Activated CD4-positive, CD25-positive, alpha-beta regulatory T cell treated with anti-CD3 and anti-CD28 coated beads, Interleukin-2, amount 50 U/mL, for 24 hours (primary cell): ENCODE data around the gene NTM.
"Not testable (repeated sequence)": the region's sequence is repeated elsewhere in the genome, so short reads cannot be mapped to it uniquely, and the experiment has no call there.

Source experiments
- ATAC-seq, 2 donors: fragments of 150-1000 bp; cut with Tn5 transposase; one replicate each; pipeline ENCODE4 v1.10.0; 2021; ENCODE audit warnings: mild to moderate bottlenecking in 1 of 2, moderate library complexity in 1 of 2

The NTM gene

GRCh38 chr11:132060567-132060966, 690.2 kb downstream of the NTM start:
- ATAC-seq = no peak

GRCh38 chr11:132062031-132062430, 691.6 kb downstream of the NTM start:
- no peak for ATAC-seq

DNA sequence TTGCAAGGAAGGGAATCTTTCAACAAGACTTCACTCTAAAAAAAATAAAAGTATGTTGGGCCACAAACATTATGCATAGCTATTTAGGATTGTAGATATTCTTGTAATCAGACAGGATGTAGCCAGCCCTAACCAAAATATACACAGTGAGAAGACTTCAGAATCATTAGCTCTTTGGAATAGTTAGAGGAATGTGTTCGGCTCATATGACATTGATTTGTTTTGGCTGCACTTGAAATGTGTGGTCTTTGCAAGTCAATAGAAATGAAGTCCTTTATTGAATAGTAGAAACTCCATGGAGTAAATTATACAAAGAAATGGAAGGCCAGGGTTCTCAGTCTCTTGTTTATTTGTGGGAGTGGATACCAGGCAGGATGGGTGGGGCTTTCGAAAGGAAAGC, 692.1 kb downstream of the NTM start:
- ATAC-seq = no peak

GRCh38 chr11:132064987-132065620, 694.7 kb downstream of the NTM start:
- no peak for ATAC-seq

GRCh38 chr11:132068556-132068955, 698.1 kb downstream of the NTM start:
- ATAC-seq = no peak

- ATAC-seq = not testable (repeated sequence)
These were observed 699.2 kb downstream of the NTM start for GRCh38 chr11:132069593-132069992.

- ATAC-seq = not testable (repeated sequence)
These were observed 700.5 kb downstream of the NTM start for GRCh38 chr11:132070907-132071306.

- ATAC-seq = no peak
These were observed 701.8 kb downstream of the NTM start for GRCh38 chr11:132072044-132072857.

GRCh38 chr11:132072858-132073211, 702.4 kb downstream of the NTM start:
- no peak for ATAC-seq

GRCh38 chr11:132073787-132074186, 703.4 kb downstream of the NTM start:
- no peak for ATAC-seq

DNA sequence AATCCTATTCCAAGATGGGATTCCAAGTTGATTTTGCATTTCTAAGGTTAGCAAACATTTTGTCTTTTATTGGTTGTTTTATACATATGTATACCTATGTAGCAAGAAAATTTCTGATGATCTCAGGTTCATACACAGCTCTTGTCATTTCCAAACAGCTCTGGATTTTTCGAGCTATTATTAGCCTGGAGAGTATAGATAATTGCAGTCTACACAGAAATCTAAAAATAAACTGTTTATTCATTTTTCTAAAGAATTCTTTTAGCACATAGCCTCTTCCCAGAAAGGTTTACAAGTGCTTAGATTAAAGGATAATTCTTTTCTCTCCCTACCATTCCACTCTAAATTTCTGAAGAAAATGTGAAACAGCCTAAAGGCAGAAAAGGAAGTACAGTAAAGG, 705.0 kb downstream of the NTM start:
- ATAC-seq = no peak

- no peak for ATAC-seq
These were observed 707.0 kb downstream of the NTM start for GRCh38 chr11:132077416-132077815.

DNA sequence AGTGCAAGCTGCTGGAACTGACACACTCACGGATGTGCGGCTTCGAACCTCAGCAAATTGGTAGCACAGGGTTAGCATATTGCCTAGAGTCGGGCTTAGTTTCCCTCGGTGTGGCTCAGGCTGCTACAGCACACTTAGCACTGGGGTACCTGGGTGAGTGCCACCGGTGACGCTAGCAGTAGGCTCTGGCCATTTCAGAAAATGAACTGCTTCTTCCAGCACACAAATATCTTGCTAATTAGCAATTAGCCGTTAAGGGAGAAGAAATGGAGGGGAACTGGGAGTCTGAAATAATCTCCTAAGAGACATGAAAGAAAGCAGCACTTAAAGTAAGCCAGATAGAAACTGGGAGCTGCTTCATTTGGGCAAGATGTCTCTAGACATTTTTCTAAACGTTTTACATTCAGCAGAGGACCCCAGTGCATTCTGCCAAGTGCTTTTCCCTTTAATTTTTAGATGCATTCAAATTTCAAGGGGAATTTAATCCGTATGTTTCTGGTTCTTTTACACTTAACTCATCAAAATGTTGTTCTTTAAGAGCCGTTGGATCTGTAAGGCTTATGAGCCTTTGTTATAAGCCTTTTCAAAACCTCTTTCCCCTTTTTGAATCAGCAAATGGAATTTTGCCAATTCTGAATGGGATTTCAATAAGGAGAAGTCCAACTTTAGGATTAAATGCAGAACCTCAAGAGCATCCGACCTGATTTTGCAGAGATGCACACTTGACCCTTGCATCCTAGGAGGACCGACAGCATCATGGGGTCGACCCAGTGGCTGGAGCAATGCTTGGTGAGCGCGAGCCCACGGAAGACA, 708.1 kb downstream of the NTM start:
- no peak for ATAC-seq

- ATAC-seq = no peak
These were observed 709.7 kb downstream of the NTM start for GRCh38 chr11:132080127-132080526.

GRCh38 chr11:132082566-132082965, 712.2 kb downstream of the NTM start:
- no peak for ATAC-seq

GRCh38 chr11:132084433-132084832, 714.0 kb downstream of the NTM start:
- ATAC-seq = no peak

GRCh38 chr11:132087148-132087547, 716.7 kb downstream of the NTM start:
- no peak for ATAC-seq

DNA sequence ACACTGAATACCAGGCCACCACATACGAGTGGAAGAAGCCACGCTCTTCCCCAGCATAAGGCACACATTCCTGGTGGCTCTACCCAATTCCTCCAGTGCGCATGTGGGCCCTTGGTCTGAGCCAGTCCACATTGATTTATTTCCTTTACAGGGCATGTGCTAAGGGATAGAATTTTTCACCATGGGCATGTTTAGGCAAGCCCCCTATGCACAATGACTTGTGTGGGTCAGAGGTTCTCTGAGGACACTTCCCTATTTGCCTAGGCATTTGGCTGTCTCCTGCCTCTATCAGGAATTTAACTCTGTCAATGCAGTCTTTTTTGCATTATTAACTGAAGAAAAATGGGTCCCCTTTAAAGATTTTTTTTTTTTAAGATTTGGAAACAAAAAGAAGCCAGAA, 718.1 kb downstream of the NTM start:
- ATAC-seq = no peak

- ATAC-seq = no peak
These were observed 723.3 kb downstream of the NTM start for GRCh38 chr11:132093536-132094259.

DNA sequence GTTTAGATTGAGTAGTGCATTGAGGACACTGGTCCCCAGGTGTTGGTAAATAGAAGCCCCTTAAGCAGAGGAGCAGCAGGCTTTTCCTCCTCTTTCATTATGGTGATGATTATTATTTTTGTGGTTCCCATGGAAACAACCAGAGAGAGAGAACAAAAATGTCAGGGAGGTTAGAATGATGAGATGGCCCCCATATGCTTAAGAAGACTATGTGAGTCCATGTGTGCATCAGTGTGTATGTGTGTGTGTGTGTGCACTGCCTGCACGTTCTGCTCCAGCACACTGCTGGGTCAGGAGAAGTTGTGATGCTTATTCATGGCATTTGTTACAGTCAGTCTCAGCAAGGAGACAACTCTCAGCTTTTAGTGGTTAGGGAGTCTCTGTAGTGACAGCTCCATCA, 724.2 kb downstream of the NTM start:
- no peak for ATAC-seq

GRCh38 chr11:132095230-132096131, 725.1 kb downstream of the NTM start:
- ATAC-seq = no peak
